ENCODE results near the gene RNF225. TPM values are rescaled to one million over a fixed set of nuclear protein-coding genes. Genes with fewer than 3 reads are reported as not detected.

RNF225 gene
- total and polyA plus RNA-seq, 9 of the 15 experiments (the other 6 are each of a cell fraction or from before 2014, with no cell fraction given): 0.33 TPM; not detected in 8

- TF ChIP-seq, protein P1, sequence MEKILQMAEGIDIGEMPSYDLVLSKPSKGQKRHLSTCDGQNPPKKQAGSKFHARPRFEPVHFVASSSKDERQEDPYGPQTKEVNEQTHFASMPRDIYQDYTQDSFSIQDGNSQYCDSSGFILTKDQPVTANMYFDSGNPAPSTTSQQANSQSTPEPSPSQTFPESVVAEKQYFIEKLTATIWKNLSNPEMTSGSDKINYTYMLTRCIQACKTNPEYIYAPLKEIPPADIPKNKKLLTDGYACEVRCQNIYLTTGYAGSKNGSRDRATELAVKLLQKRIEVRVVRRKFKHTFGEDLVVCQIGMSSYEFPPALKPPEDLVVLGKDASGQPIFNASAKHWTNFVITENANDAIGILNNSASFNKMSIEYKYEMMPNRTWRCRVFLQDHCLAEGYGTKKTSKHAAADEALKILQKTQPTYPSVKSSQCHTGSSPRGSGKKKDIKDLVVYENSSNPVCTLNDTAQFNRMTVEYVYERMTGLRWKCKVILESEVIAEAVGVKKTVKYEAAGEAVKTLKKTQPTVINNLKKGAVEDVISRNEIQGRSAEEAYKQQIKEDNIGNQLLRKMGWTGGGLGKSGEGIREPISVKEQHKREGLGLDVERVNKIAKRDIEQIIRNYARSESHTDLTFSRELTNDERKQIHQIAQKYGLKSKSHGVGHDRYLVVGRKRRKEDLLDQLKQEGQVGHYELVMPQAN (IDR thresholded peaks at IDR 0.05; ENCODE audit: borderline replicate concordance): no peak
- TF ChIP-seq RAD51 (IDR thresholded peaks at IDR 0.05; ENCODE audit: borderline replicate concordance, low read depth) (no peak), ZNF311 (CRISPR knock-in tag; IDR thresholded peaks at IDR 0.05) (no peak), CREB3L1 (IDR thresholded peaks at IDR 0.05; ENCODE audit: borderline replicate concordance, low read depth) (peak; percentile 70; the same call in 1 of the 2 replicates), ZNF143 (CRISPR knock-in tag; IDR thresholded peaks at IDR 0.05) (no peak), PRMT5 (CRISPR knock-in tag; IDR thresholded peaks at IDR 0.05) (0 out of 2 replicates have a peak, but pooled peaks have one; percentile 17), CHD2 (IDR thresholded peaks at IDR 0.05; ENCODE audit: low read depth, low read length) (no peak), ZNF431 (CRISPR knock-in tag; IDR thresholded peaks at IDR 0.05) (no peak), ILK (tag; IDR thresholded peaks at IDR 0.05; ENCODE audit: borderline replicate concordance, low read depth) (no peak), STAG1 (CRISPR knock-in tag; IDR thresholded peaks at IDR 0.05; ENCODE audit: borderline replicate concordance) (peak; percentile 61), ZNF212 (CRISPR knock-in tag; IDR thresholded peaks at IDR 0.05) (no peak), CBFB (CRISPR knock-in tag; IDR thresholded peaks at IDR 0.05) (0 out of 2 replicates have a peak, but pooled peaks have one; percentile 59), BRCA1 (IDR thresholded peaks at IDR 0.05) (no peak), BRCA1 (CRISPR knock-in tag; IDR thresholded peaks at IDR 0.05) (0 out of 2 replicates have a peak, but pooled peaks have one; percentile 77), ZNF217 (CRISPR knock-in tag; IDR thresholded peaks at IDR 0.05) (no peak), NFIC (IDR thresholded peaks at IDR 0.05) (no peak), SRSF3 (IDR thresholded peaks at IDR 0.05; ENCODE audit: insufficient read depth, low read length) (0 out of 2 replicates have a peak, but pooled peaks have one; percentile 84), ZNF586 (CRISPR knock-in tag; conservative IDR thresholded peaks at IDR 0.05) (peak; percentile 21; the same call in 1 of the 2 replicates), ZNF24 (IDR thresholded peaks at IDR 0.05) (no peak), HDAC8 (tag; IDR thresholded peaks at IDR 0.05) (peak; percentile 53; the same call in 1 of the 2 replicates), THRB (CRISPR knock-in tag; conservative IDR thresholded peaks at IDR 0.05) (no peak), RFX5 (IDR thresholded peaks at IDR 0.05; ENCODE audit: low read depth, low read length) (no peak)
- TF ChIP-seq, protein P2, sequence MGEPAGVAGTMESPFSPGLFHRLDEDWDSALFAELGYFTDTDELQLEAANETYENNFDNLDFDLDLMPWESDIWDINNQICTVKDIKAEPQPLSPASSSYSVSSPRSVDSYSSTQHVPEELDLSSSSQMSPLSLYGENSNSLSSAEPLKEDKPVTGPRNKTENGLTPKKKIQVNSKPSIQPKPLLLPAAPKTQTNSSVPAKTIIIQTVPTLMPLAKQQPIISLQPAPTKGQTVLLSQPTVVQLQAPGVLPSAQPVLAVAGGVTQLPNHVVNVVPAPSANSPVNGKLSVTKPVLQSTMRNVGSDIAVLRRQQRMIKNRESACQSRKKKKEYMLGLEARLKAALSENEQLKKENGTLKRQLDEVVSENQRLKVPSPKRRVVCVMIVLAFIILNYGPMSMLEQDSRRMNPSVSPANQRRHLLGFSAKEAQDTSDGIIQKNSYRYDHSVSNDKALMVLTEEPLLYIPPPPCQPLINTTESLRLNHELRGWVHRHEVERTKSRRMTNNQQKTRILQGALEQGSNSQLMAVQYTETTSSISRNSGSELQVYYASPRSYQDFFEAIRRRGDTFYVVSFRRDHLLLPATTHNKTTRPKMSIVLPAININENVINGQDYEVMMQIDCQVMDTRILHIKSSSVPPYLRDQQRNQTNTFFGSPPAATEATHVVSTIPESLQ (CRISPR knock-in tag; IDR thresholded peaks at IDR 0.05): peak; percentile 87
These were observed 9.4 kb upstream of the RNF225 start (continued) for GRCh38 chr19:58385891-58386575.
